NCI-H2029 treated with DMSO at 0.1 percent for 48 hours (cell line): ENCODE data around the gene NEO1.
A peak's percentile ranks its signal among the peaks of the same experiment; 100 is the strongest.

Experiments
- DNase-seq: peaks from one replicate; lab custom pipeline; 2025; lab: John Stamatoyannopoulos, UW

The NEO1 gene

DNA sequence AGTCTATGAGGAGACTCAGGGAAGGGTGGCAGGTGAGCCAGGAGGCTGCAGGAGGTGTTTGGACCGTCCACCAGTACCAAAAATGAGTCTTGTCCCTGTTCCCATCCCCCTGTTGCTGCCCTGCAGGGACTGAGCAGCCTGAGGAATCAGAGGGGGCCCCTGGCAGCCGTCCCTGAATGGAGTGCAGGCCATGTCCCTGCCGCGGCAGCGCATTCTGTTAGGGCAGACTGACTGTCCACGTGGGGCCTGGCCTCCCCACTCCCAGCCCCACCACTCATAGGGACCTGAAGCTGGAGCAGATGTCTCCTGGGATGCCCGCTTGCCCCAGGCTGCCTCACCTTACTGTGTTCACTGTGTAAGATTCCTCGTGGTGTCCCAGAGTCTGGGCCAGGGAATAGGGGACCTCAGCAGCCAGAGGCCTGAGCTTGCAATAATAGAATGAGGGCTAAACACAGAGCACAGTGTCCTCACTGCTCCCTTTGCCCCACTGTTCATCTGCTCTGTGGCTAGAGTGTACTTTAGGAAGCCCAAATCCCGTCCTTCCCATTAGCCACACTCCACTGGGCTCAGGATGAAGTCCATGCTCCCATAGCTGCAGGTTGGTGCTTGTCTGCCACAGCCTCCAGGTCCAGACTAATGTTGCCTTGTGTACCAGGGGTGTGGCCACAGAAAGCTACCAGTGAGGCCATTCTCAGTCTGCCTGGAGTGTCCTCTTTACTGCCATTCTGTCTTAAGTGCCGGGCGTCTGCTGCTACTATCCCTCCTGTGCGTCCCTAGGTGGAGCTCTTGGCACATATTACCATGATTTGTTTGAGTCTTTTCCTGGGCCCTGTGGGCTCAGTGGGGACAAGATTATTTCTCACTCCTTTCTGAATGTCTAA, 253.3 kb downstream of the NEO1 start:
- DNase-seq, result peak; percentile 63

DNA sequence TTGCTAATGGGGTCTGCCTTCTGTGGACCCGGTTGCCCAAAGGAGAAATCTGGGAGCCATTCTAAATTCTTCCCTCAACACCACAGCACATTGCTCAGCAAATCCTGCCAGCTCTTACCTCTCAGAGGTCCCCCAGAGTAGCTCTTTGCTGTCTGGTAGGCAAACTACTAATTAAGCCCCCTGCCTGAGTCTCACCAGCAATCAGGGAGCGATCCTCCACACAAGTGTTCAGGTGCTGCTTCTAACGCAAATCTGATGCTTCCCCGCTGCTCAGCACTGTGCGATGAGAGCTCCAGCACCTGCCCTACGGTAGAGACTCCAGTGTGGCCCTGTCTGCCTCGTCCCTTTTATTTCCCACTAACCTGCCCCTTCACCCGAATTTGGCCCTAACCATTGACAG, 256.0 kb downstream of the NEO1 start:
- no peak for DNase-seq

DNA sequence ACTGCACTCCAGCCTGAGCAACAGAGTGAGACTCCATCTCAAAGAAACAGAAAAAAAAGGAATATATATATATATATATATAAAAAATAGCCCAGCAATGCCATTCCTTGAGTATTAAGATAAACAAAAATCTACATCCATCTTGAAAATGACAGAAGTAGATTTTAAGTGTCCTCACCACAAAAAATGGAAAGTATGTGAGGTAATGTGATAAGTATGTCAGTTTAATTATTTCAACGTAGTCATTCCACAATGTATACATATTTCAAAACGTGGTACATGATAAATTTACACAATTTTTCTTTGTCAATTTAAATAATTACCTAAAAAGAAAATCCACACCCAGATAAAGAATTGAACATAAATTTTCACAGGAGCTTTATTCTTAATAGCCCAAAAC, 261.6 kb downstream of the NEO1 start:
- no peak for DNase-seq

DNA sequence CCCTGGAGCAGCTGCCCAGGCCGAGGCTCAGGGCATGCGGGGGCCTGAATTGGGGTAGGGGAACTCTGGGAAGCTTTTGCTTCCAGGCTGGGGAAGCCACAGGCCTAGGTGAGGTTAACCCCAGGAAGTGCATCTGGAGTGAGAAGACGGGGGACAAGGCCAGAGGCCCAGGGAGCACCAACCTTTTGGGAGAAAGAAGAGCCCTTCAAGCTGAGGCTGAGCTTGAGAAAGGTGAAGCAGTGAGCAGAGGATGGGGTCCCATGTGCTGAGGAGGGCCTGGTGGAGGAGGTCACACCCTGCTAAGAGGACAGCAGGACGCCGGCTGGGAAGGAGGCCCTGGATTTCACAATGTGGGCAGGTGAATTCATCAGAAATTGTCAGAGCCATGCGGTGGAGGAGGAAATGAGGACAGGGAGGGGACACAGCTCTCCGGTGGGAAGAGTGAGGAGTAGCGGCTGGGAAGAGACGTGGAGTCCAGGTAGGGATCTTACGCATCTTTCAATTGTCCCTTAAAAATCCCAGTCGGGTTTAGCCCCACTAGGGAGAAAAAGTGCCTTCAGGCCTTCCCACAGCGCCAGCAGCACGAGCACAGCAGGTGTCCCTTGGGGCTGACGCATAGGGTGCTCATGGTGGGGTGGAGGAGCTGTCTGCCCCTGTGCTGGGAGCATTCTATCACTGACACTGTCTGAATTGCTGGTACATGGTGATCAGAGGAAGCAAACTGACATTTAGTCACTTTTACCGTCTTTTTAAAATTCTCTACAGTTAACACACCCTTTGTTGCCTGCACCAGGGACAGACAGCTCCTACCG, 265.6 kb downstream of the NEO1 start:
- no peak for DNase-seq

DNA sequence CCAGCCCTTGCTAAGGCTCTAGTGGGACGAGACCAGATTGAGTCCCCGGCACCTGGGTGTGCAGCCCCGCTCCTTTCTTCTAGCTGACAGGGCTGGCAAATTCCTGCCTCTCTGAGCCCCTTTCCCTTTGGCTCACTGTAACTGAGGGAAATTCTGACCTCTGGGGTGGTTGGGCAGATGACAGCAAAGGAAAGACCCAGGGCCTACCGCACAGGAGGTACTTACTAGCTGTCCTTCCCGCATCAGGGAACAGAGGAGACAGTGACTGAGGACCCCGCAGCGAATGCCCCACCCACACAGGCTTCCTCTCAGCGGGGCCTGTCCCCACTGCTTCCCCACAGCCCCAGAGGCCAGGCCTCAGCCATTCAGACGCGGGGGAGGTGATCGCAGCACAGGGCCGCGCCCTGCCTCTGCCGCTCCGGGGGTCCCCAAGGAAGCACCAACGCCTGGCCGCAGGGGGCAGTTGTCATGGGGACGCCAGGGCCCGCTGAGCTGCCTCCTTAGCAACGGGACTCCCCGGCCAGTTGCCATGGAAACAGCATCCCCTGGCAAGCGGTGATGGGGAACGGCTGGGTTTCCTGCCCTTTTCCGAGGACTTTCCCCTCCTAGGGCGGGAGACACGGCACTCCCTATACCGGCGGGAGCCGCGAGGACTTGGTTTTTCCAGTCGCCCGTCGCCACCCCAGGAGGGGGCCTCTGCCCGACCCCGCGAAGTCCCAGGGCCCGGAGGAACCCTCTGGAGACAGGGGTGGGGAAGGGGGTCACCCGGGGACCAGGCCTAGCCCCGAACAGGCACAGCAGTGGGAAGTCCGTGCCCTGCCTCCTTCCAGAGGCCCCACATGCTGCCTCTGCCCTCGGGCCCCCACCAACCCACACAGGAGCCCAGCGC, 266.4 kb downstream of the NEO1 start:
- no peak for DNase-seq

DNA sequence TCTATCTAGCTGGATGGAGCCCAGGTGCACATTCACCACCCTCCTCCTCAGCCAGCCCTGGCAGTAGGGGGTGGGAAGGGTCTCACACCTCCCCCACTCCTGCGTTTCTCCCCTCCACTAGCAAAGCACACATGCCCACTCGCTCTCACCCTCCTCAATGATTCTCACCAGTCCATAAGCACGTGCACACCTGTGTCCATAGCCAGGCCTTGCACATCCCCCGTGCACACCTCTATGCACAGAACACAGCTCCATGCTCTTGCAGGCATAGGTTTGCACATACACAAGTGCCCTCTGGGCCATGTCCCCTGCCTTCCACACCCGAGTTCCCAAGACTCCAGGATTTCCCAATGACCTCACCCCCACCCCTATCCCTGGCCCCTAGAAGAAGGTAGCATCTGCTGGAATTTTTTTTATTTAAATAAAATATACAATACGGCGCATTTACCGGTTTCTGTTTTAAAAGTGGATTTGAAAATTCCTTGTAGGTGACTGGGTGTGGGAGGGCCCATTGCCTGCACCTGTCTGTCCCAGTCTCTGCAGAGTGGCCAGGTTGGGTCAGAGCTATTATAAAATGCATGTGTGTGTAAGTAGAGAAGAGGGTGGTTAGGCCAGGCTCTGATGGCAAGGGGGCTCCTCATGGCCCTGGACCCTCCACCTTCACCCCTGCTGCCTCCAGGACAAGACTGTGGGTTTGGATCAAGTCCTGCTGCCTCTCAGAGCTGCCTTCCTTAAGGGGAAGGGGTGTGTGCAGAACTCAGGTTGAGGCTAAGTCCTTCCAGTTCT, 267.4 kb downstream of the NEO1 start:
- no peak for DNase-seq

DNA sequence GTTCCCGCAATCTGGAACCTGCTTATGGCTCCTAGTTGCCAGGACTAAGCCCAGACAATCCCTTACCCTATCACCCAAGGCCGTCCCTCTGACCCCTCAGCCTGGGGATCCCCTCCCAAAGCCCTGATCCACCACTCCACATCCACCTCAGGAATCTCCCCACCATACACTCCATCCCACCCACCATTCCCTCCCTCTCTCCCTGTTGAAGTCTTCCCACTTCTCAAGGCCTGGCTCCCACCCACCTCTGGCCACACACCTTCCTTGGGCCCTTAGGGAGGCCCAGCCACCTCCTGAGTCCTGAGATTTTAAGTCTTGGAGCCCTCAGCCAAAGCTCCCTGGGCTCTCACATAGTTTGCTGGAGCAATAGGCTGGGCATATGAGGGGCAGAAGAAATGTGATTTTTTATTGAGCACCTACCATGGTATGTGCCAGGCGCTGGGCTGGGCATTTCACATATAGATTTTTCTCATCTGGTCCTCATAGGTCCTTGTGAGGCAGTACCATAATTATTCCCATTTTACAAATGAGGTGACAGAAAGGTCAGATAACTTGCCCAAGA, 268.4 kb downstream of the NEO1 start:
- no peak for DNase-seq

DNA sequence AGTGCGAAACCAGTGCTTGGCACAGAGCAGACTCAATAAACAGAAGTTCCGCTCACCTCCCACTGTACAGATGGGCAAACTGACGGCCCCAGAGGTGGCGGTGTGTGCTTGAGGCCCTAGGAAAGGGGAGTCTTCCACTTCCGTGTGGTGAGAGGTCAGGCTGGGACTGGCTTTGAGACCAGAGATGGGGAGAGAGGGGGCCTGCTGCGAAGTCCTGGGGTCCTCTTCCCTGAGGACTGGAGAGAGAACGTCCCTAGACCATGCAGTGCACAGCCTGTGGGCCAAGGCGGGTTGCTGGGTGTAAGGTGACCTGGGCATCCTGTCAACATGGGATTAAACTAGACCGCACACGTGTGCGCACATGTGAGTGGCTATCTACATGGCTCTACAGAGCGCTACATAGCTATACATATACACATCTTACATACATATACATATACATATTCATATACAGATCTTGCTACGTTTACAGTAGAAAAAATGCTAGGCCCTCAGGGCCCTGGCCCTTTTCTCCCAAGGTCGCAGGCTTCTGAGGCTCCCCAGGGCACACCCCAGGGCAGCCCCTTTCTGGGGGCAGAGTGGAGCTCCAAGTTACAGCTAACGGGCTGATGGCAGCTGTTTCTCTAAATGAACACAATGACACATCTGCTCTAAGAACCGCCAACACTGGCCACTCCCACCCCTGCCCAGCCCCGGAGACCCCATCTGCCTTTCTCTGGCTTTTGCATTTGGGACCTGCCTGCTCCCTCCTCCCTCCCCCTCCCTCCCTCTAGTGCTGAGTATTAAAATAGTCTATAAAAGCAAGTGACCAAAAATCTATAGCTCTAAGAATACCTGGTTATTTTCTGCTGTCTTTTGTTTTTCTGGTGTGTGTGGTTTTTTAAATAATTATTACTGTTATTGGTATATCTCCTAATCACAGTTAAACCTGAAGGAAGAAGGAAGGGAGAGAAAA, 269.5 kb downstream of the NEO1 start:
- no peak for DNase-seq

DNA sequence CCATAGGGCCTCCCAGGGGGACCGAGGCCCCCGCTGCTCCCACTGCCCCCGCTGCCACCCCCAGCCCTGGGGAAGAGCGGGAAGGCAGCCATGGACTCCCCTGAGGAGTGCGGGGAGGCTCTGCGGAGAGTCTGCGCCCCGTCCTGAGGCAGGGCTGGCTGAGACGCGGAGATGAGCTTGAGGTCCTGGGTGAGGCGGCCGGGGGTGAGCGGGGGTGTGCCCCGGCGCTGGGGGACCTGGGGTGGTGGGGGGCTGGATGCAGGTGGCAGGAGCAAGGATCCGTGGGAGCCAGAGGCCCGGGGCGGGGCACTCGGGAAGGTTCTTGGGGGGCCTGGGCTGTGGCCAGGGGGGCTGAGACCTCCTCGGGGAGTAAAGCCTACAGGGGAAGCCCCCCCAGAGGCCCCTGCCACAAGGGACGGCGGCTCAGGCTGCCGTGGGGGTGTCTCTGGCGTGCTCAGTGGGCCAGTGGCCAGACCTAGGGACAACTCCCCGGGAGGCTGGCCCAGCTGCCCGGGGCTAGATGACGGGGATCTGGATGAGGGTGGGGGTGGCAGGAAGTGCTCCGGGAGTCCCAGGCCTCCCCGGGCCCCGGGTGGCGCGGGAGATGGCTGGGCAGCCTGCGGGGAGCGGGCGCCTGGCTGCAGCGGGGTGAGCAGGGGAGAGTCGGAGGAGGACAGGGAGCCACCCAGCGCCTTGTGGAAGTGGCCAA, 270.6 kb downstream of the NEO1 start:
- no peak for DNase-seq

DNA sequence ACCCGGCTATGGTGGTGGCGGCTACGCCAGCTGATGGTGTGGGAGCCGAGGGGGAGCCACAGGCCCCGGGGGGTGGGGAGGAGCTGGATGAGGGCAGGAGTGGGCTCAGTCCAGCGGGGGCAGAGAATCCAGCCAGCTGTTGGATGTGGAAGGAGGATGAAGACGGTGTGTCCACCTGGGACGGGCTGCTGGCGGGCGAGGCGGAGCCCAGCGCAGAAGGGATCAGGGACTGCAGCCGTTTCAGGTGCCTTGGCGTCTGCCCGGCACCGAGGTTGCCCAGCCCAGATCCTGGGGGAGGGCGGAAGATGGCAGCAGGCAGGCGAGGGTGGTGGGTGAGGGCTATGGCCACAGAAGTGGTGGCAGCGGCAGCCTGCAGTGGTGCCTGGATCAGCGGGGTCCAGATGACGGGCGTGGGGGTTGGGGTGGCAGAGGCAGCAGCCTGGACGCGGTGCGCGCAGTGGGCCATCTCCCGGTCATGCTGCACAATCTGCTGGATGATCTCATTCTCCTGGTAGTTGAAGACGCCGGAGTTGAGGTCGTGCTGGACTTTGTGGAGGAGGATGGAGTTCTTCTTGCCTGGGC, 271.2 kb downstream of the NEO1 start:
- no peak for DNase-seq

DNA sequence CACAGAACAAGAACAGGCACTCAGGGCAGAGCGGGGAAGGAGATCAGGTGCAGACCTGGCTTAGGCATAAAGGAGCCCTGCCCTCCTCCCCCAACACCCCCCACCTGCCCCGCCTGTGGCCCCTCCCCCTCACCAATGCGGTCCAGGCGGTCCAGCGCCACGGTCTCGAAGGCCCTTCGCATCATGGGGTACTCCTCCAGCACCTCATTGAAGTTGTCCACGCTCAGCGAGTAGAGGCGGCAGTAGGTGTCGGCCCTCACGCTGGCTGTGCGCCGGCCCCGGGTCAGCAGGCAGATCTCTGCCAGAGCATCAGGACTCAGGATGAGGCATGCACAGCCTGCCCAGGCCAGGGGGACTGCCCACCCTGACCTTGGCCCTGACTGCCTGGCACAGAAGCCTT, 271.7 kb downstream of the NEO1 start:
- DNase-seq, result no peak

DNA sequence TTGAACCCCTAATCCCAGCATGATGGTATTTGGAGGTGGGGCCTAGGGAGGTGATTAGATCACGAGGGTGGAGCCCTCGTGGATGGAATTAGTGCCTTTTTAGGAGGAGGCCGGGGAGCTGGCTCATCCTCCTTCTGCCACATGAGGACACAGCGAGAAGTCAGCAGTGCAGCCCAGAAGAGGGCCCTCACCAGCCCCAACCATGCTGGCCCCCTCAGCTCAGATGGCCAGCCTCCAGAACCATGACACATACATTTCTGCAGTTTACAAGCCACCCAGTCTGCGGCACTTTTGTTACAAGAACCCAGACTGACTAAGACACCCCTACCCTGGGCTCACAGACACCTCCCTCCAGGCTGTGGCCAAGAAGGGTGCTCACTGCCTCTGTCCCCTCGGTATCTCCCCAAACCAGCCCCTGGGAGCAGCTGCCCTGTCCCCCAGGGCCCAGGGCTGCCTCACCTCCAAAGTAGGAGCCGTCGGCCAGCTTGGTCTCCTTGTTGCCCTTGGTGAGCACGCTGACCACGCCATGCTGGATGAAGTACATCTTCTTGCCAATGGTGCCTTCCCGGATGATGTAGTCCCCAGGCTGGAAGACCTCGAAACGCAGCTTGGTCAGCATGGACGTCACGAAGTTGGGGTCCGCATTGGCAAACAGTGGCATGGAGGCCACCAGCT, 272.4 kb downstream of the NEO1 start:
- no peak for DNase-seq

DNA sequence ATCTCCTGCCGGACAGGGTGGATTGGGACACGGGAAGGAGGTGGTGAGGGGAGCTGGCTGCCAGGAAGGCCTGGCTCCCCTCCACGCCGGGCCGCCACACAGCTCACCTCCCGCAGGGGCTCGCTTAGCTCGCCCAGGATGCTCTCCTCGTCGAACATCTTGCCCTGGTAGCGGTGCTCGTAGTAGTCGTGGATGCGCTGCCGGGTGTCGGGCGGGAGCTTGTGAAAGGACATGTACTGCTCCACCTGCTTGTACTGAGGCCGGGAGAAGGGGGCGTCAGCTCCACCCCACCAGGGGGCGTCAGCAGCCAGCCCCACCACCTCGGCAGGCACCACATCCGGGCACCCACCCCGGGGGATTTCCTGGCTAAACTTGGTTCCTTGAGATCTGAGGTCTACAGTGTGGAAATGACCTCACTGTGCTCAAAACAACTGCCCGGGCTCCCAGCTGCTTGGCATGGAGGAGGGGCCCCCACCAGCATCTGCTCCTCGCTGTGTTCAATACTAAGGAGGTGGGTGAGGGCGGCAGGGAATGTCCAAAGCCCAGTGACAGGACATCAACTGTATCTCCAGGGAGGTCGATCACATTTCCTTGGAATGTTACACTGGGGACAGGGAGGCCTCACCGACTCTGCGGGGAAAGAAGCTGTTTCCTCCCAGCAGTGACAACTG, 273.1 kb downstream of the NEO1 start:
- DNase-seq, result no peak

DNA sequence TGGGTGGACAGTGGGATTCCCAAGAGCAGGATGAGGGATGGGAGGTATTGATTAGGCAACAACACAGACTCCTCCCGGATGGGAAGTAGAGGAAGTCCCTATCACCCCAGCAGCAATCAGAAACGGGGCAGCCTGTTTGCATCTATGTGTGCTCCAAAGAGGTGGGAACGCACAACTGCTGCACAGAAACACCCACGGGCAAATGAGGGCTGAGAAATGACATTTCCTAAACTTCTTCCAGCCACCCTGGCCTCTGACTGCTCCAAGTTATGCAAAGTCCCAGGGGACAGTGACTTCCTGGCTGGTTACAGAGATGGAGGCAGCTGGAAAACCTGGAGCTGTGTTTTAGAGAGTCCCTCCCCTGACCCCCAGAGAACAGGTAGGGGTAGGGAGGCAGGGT, 273.9 kb downstream of the NEO1 start:
- no peak for DNase-seq

DNA sequence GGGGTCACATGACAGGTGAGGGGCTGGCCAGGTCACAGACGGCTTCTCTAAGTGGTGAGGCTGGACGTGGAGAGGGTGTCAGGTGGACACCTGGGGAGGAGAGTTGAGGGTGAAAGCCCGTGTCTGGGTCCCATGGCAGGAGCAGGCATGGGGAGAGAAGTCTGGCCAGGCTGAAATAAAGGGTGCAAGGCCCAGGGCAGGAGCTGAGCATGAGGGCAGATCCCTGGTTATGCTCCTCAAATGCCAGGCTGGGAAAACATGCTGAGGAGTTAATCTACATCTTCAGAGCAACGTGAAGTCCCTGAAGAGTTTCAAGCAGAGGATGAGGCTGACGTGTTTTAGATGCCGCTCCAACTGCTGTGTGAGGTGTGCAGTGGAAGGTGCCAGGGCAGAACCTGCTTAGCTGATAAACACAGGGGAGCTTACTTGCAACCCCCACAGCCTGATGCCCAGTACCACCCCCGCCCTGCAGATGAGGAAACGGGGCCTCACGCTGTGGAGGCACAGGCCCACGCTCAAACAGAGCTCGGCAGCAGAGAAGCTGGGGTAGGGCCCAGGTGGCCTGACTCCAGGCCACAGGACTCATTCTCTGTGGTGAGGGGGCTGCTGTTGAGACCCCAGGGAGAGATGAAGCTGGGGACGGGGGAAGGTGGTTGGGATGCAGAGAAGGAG, 276.0 kb downstream of the NEO1 start:
- no peak for DNase-seq

DNA sequence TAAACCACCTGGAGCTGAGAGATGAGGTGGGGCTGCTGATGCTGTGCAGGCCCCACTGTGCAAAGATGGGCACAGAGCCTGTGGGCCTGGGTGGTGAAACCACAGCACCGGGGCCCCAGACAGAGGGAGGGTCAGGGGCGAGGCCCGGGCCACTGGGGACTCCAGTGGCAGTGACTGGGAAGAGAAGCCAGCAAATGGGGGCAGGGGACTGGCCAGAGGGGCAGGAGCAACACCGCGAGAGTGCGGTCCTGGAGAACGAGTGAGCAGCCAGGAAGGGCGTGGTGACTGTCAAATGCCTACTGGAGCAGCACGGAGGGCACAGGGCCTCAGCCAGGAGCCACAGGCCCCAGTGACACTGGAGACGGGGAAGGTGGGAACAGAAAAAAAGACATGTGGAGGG, 276.7 kb downstream of the NEO1 start:
- no peak for DNase-seq

DNA sequence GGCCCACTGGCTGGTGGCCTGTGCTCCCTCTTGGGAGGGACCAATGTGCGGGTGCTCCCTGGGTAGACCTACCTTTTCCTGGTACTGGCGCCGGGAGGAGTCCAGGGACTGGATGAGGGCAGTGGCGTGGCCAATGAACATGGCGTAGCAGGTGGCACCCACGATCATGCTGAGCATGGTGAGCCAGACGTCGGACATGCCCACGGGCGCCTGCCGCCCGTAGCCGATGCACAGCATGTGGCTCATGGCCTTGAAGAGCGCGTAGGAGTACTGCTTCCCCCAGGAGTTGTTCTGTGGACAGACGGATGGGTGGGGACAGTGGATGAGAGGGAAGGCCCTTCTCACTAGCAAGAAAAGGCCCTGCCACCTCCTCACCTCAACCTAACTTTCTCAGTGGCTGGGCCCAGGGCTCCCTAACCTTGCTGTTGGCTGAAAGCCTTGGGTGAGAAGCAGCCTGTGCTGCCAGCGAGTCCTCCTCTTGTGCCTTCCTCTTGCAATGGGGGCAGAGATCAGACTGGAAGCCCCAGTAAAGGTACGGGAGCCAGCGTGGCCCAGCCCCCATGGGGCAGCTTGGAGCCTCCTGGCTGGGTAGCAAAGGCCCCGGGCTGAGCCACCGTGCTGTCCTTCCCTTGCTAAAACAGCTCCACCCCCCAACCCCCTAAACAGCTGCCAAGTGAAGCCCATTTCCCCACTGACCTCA, 277.4 kb downstream of the NEO1 start:
- DNase-seq, result no peak
